AG09319 (cell line): ENCODE measurements around the gene RNF220.
"Not testable (repeated sequence)": the region's sequence is repeated elsewhere in the genome, so short reads cannot be mapped to it uniquely, and the experiment has no call there.

ENCODE experiments used
- DNase-seq: peaks from one replicate; pipeline ENCODE4 v3.0.0-alpha.2; 2010; ENCODE audit warnings: low read depth; ENCODE audit errors: extremely low read depth
- TF ChIP-seq, protein P1 (sequence below): IDR thresholded peaks from 2 replicates; pipeline ENCODE4 v1.5.1; 2011; ENCODE audit warnings: low read depth, mild to moderate bottlenecking, inconsistent platforms, low read length, moderate library complexity

The RNF220 gene

DNA sequence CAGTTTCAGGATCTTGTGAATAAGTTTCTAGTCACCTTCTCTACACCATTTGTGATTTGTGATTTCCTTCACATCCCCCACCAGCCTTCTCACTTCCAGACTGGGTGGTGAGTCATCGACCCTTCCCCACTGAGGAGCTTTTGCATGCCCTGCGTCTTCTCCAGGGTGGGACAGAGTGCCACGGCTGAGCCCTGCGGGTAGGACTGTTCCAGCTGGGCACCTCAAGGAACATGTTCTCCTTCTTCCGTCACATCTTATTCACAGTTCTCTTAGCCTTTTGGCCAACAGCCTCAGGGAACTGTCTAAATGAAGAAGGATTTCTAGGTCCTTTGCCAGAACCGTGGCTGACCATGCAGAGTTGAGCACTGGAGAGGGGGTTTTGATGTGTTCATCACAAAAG, 152.7 kb downstream of the RNF220 start:
- TF ChIP-seq, protein P1, sequence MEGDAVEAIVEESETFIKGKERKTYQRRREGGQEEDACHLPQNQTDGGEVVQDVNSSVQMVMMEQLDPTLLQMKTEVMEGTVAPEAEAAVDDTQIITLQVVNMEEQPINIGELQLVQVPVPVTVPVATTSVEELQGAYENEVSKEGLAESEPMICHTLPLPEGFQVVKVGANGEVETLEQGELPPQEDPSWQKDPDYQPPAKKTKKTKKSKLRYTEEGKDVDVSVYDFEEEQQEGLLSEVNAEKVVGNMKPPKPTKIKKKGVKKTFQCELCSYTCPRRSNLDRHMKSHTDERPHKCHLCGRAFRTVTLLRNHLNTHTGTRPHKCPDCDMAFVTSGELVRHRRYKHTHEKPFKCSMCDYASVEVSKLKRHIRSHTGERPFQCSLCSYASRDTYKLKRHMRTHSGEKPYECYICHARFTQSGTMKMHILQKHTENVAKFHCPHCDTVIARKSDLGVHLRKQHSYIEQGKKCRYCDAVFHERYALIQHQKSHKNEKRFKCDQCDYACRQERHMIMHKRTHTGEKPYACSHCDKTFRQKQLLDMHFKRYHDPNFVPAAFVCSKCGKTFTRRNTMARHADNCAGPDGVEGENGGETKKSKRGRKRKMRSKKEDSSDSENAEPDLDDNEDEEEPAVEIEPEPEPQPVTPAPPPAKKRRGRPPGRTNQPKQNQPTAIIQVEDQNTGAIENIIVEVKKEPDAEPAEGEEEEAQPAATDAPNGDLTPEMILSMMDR, result no peak
- no peak for DNase-seq

DNA sequence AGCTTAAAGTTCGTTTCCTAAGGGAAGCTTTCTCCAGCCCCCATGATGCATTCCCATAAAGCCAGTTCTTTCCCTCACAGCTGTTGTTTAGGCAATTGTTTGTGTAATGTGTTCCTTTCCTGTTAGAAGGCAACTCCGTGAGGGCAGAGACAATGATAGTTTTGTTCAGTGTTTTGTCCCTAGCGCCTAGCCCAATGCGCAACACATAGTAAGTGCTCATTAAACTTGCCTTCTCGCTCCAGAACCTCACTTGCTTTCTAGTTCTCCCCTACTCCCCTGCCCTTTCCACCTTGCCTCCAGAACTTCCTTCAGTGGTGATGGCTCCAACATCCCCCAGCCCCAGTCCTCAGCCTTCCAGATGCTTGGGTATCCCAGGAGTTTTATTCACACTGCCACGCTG, 153.8 kb downstream of the RNF220 start:
- TF ChIP-seq, protein P1, result no peak
- no peak for DNase-seq

- TF ChIP-seq, protein P1, result no peak
- no peak for DNase-seq
Measured at GRCh38 chr1:44559330-44559729, 154.3 kb downstream of the RNF220 start.

DNA sequence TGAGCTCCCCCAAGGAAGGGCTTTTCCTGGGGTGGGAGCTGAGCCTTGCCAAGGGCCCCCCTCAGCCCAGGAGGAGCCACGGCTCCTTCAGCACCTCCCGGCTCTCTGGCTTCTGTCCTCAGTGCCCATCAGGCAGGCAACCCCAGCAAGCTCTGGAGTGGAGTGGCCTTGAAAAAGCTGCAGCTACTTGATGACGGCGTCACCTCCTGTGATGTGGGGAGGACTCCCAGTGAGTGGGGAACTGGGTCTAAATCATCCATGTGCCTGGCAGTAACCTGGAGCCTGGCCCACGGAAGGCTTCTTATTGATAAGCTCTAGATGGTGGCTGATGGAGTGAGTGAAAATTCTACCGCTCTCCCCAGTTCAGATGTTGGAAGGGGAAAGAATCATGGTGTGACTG, 154.9 kb downstream of the RNF220 start:
- no peak for DNase-seq
- TF ChIP-seq, protein P1, result no peak

GRCh38 chr1:44560696-44561095, 155.6 kb downstream of the RNF220 start:
- DNase-seq, result not testable (repeated sequence)

GRCh38 chr1:44565259-44565750, 160.2 kb downstream of the RNF220 start:
- no peak for DNase-seq
- TF ChIP-seq, protein P1, result no peak

DNA sequence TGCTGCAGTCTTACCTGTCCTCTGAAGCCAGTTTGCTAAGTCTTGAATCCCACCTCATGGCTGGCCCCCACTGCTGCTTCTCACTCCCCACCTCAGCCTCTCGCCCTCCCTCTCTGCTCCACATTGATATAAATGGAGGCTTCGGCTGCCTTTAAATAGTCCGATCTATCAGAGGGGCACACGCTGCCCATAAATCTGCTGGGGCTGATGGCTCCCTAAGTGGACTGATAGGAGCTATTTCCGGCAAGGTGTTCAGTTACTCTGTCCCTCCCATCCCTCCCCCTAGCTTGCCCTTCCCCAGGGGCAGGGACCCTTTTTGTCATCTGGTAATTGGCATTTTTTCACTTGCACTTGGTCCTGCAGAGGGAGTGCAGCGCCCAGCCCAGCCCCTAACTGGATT, 160.8 kb downstream of the RNF220 start:
- TF ChIP-seq, protein P1, result no peak
- no peak for DNase-seq

DNA sequence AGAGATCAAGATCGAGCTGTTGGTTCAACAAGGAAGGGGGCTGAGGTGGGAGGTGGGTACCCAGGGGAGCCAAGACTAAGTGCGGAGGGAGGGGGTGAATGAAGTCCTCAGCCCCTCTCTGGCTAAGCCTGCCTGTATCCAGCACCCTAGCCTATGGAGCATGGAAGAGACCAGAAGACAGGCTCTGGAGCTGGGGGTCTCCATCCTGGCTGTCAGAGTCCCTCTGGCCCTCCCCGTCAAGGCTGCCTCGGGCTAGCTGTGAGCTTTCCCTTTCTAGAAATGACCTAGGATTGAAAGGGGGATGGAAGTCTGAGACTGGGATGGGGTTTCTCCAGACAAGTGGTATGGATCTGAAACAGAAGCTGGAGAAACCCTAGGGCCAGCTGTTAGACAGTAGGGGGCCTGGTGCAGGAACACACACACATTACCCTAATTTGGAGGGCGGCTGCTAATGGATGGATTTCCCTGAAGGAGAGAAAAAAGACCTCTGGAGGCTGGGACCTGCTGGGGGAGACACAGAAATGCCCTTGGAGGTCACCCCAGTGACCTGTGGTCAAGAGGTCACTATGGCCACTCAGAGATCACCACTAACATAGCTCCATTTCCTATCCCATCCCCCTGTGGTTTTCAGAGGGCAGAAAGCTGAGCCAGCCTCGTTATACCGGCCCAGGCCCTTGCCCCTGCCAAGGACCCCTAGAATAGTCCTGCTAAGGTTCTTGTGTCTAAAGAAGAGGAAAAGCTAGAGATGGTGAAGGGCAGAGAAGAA, 161.4 kb downstream of the RNF220 start:
- DNase-seq, result no peak
- TF ChIP-seq, protein P1, result no peak
